SK-MEL-5 (cell line): ENCODE data around the gene KRTAP10-5. TPM values are rescaled to one million over a fixed set of nuclear protein-coding genes. Genes with fewer than 3 reads are reported as not detected.
"Not testable (repeated sequence)": the region's sequence is repeated elsewhere in the genome, so short reads cannot be mapped to it uniquely, and the experiment has no call there.

ENCODE experiments used
- DNase-seq: peaks from one replicate; pipeline ENCODE4 v3.0.0-alpha.2; 2016; ENCODE audit warnings: low read depth, low spot score
- in situ Hi-C: cut with HindIII; loops from 2 replicates; pipeline ENCODE4 v1.10.0; 2016; ENCODE audit warnings: low sequenced_read_pairs, high pct_unique_total_duplicates, low pct_unique_long_range_greater_than_20kb
- total RNA-seq: library from RNA; depleted of rRNA; stranded (reverse); fragments of >200 nt; shearing (Covaris generic); gene quantifications from 2 replicates; pipeline ENCODE4 v1.2.3, GENCODE V29; 2014

KRTAP10-5 gene
- total RNA-seq, 1 experiment from 2014 or later: not detected

DNA sequence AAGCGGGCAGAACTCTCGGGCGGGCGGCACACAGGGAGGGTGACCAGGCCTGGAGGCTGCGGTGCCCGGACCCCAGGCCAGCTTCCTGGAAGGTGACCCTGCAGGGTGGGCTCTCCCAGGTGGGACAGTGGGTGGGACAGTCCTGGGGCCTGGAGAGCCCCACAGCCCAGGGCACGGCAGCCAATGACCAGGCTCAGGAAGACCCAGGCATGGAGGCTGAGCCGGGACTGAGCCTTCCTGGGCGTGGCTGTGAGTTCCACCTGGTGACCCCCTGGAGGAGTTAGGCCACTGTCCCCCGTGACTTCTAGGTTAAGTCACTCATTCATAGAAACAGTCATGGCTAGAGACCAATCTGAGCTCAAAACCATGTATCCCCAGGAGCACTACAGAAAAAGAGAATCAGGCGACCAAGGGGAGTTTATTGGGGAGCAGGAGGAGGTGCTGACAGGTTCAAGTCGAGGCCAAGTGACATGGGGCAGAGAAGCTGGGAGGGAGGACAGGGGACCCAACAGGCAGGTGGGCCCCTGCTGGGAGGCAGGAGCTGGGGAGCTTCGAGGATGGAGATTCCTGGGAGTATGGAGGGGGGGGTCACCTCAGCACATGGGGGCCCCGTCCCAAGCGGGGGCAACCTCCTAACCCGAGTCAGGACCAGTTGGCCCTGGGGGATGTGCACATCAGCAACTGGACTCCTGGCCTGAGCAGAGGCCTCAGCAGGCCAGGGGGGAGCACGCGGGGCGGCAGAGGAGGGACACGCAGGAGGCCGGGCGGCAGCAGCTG, 1.2 kb downstream of the KRTAP10-5 start:
- in situ Hi-C loops: no loop called here
- DNase-seq: no peak

DNA sequence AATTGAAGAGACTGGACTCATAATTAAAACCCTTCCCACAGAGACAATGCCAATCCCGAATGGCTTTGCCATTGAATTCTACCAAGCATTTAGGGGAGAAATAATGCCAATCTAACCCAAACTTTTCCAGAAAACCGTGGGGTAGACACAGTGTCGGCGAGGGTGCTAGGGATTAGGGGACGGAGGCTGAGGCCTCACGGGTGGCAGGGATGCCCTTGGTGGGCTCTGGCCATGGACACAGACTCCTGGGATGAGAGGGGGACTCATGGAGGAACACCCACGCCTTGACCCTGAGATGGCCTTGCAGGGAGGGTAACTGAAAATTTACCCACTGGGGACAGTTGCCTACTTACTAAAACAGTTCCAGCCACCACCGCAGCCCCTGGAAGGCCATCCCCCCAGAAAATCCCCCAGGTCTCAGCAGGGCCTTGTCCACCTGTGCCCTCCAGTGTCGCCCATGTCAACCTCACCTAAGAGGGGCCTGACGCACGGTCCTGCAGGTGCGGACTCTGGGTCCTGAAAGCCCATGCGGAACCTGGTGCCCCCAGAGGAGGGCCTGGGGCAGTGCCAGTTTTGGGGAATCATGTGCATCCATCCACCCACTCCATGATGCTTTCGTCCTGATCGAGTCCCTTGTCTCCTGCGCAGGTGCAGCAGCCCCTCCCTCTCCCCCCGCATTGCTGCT, 1.9 kb downstream of the KRTAP10-5 start:
- in situ Hi-C loops: no loop called here
- DNase-seq: no peak

DNA sequence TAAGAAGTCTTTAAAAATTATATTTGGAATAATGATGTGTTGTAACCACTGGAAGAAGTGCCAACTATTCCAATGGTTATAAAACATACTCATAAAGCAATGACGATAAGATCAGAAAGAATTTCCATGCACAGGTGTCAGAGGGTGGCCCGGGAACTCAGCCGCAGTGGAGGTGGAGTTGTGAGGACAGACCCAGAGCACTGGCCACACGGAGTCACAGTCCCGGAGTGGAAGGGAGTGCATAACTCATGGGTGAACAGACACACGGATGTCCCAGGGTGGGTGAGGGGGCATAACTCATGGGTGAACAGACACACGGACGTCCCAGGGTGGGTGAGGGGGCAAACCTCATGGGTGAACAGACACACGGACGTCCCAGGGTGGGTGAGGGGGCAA, 4.4 kb downstream of the KRTAP10-5 start:
- in situ Hi-C loops: no loop called here
- DNase-seq: no peak

DNA sequence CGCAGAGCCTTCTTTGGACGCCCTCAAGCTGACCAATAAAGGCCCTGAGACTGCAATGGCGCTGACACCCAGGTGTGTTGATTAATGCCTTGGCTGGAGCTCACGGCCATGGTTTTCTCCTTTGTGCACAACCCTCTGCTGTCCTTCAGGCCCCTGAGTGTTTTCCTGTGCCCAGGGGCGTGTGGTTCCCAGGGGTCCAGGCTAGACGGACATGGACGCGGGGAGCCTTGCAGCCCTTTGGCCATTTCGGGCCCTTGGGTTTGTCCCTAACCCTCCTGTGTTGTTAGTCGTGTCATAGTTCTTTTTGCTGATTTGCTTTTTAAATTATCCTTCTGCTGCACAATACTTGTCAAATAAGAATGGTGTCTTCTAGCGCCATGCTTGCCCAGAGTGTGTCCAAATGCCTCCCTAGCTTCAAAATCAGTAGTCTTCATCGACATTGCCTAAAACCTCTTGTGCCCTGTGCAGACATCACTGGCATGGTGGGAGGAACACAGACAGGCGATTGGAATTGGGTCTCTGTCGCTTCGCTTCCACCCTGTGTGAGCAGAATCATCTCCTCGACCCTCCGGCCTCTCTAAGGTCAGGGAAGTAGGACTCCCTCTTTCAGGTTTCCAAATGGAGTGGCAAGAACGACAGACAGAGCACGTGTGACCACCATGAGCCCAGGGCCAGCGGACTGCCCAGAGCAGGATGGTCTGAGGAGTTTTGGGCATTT, 4.9 kb downstream of the KRTAP10-5 start:
- in situ Hi-C loops: no loop called here

DNA sequence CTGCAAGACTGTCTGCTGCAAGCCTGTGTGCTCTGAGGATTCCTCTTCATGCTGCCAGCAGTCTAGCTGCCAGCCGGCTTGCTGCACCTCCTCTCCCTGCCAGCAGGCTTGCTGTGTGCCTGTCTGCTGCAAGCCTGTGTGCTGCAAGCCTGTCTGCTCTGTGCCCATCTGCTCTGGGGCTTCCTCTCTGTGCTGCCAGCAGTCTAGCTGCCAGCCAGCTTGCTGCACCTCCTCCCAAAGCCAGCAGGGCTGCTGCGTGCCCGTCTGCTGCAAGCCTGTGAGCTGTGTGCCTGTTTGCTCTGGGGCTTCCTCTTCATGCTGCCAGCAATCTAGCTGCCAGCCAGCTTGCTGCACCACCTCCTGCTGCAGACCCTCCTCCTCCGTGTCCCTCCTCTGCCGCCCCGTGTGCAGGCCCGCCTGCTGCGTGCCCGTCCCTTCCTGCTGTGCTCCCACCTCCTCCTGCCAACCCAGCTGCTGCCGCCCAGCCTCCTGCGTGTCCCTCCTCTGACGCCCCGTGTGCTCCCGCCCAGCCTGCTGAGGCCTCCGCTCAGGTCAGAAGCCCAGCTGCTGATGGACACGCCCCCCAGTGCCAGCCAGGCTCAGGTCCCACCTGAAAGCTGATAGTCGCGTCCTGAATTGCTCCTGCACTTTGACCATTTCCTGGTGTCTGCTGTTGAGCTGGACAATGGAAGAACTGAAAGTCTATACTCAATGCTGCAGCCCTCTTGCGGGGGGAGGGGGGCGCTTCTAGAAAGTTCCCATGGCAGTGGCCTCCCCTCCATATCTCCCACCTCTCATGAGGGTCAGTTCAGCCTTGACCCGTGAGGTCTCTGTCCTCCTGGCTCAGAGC, 5.7 kb downstream of the KRTAP10-5 start:
- no peak for DNase-seq
- in situ Hi-C loops: no loop called here

More for the DNA sequence above, 4.9 kb downstream of the KRTAP10-5 start:
- DNase-seq: no peak

DNA sequence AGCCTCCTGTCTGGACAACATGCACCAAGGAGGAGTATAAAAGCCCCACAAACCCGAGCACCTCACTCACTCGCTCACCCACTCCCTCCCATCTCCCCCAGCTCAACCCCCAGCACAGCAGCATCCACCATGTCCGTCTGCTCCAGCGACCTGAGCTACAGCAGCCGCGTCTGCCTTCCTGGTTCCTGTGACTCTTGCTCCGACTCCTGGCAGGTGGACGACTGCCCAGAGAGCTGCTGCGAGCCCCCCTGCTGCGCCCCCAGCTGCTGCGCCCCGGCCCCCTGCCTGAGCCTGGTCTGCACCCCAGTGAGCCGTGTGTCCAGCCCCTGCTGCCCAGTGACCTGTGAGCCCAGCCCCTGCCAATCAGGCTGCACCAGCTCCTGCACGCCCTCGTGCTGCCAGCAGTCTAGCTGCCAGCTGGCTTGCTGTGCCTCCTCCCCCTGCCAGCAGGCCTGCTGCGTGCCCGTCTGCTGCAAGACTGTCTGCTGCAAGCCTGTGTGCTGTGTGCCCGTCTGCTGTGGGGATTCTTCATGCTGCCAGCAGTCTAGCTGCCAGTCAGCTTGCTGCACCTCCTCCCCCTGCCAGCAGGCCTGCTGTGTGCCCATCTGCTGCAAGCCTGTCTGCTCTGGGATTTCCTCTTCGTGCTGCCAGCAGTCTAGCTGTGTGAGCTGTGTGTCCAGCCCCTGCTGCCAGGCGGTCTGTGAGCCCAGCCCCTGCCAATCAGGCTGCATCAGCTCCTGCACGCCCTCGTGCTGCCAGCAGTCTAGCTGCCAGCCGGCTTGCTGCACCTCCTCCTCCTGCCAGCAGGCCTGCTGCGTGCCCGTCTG, 6.6 kb downstream of the KRTAP10-5 start, which contains the start of gene KRTAP10-4:
Gene KRTAP10-4 (plus strand): TSS at position 100 of the 827 bp plus-strand sequence. CDS start 30 bp downstream, at position 130.
- in situ Hi-C loops, DNase-seq: not testable (repeated sequence)

DNA sequence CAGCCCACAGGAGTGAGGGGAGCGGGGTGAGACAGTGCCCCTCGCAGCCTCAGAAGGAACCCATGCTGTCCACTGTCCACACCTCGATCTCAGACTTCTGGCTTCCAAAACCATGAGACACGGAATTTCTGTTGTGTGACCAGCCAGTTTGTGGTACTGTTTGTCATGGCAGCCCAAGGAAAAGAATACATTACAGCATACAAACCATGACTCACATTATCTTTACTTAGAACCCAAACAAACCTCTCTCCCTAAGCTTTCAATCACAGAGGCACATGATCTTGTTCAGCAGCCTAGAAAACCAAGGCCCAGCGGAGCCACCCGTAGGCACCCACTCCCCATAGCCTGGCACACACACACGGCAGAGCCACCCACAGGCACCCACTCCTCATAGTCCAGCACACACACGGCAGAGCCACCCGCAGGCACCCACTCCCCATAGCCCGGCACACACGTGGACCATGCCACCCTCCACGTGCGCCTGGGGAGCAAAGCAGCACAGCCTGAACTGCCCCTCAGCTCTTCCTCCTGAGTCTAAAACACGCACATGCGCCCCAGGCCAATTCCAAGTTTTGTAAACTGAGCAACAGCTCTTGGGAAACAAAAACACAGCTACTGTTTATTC, 7.3 kb downstream of the KRTAP10-5 start:
- in situ Hi-C loops: no loop called here
- no peak for DNase-seq

DNA sequence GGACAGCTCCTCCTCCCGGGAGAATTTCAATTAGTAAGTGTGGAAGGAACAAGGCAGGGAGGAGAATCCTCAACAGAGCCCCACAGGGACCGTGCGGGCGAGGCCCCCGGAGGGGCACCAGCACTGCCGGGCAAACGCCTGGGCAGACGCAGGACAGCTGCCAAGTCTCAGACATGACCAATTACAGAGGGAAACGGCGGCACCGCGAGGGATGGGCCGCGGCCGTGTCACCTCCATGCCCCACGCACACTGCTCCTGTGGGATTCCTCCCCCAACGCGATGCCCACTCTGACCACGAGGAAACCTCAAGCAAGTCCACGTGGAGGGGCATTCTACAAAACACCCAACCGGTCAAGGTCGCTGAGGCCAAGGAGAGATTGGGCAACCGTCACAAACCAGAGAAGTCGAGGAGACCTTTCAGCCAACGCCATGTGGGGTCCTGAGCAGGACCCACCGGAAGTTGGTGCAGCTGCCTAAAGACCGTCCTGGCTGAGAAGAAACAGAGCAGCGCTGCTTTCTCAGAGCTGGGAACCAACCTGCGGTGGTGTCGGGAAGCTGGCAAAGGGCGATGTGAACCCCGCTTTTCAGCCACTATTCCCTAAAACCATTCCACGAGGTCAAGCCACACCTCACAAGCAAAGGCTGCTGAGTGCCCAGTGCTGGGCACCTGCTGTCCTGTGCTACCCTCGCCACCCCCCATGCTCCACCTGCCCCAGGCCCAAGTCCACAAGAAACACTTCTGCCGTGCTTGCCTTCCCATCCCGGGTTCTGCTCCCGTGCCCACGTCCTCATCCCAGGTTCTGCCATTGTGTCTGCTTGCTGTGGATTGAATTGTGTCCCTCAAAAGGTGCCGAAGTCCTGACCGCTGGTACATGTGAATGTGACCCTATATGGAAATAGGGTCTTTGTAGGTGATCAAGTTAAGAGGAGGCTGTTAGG, 8.3 kb downstream of the KRTAP10-5 start:
- in situ Hi-C loops: no loop called here
- no peak for DNase-seq

DNA sequence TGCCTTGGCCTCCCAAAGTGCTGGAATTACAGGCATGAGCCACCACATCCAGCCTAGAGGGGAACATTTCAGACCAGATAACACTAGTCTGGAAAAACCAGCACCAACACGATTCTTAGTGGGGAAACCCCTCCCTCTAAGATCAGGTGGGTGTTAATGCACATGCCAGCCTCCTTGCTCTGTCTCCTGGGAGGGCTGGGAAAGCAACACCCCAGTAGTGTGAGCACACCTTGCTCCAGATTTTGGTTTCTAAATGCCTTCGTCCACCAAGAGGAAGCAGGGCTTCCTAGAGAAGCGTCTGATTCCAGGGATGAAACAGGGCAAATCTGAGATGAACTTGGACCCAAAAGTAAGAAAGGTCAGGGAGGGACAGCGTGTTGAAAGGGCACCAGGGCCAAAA, 9.1 kb downstream of the KRTAP10-5 start:
- no peak for DNase-seq
- in situ Hi-C loops: no loop called here

DNA sequence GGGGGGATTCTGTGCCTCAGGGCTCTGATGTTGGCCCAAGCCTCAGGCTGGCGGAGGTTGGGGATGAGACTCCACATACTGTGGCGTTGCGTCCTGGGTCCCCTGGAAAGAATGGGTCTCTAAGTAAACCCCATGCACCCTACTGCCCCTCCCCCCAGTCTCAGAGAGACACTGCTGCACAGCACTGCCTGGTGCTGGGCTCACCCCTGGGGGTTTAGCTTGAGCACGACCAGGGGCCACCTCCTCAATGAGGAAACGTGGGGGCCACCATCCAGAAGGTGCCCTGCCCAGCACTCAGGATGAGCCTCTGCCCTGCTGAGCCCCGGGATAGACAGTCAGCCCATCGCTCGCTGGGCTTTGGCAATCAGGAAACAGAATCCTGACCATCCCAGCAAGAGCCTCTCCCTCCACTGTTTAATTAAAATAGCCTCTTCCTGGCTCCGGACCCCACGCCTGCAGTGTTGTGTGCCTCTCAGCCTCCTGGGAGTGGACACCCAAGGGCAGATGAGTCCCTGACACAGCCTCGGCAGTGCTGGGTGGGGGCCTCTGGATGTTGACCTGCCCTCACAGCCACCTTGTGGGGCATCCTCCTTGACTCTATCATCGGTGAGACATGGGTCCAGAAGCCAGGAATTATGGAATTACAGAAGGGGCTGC, 10.4 kb downstream of the KRTAP10-5 start:
- DNase-seq: no peak
- in situ Hi-C loops: no loop called here

DNA sequence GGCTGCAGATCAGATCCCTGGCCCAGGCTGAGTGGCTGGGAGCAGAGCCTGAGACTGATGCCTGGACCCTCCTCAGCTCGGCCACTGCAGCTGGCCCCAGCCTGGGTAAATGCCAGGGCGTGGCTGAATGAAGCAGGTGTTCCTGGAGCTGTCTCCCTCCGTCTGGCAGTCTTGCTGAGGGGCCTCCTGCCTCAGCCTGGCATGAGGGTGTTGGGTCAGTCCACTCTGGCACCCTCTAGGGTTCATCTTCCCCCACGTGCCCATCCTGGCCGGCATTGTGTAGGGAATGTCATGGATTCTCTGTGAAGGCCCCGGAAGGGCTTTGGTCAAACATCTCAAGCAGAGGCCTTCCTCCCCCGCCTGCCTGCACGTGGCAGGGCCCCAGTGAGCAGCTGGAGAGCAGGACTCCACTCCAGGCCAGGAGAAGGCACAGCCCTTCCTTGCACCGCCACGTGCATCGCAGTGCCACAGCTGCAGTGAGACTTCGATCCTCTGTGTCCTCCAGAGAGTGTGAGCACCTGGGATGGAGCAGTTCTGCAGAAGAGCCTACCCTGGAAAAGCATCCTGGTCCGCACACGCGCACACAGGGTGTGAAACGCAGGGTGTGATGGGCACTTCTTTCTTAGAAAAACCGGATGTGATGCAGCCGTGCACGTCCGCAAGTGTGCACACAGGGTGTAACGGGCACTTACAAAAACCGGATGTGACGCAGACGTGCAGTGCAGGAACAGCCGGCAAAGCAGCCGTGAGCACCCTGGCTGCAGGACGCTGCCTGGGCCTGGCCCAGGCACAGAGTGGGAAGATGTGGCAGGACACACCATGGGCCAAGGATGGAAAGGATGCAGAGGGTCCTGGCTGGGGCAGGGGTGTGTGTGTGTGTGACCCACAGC, 11.5 kb downstream of the KRTAP10-5 start:
- in situ Hi-C loops: no loop called here
- DNase-seq: no peak

DNA sequence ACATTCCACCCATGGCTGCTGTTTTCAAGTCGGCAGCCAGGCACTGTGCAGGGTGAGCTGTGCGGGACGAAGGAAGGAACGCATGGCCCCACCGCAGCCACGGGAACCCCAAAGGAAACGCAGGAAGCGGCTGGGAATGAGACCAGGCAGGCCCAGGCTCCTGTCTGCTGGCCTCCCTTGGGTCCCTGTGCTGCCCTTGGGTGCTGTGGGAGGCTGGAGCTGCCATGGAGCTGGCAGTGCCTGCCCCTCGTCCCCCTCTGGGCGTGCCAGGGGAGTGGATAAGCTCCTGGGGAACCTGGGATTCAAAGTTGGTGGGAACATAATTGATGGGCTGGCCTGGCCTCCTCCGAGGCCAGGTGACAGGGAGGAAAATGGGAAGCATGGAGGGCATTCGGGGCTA, 12.1 kb downstream of the KRTAP10-5 start:
- DNase-seq: no peak
- in situ Hi-C loops: no loop called here

DNA sequence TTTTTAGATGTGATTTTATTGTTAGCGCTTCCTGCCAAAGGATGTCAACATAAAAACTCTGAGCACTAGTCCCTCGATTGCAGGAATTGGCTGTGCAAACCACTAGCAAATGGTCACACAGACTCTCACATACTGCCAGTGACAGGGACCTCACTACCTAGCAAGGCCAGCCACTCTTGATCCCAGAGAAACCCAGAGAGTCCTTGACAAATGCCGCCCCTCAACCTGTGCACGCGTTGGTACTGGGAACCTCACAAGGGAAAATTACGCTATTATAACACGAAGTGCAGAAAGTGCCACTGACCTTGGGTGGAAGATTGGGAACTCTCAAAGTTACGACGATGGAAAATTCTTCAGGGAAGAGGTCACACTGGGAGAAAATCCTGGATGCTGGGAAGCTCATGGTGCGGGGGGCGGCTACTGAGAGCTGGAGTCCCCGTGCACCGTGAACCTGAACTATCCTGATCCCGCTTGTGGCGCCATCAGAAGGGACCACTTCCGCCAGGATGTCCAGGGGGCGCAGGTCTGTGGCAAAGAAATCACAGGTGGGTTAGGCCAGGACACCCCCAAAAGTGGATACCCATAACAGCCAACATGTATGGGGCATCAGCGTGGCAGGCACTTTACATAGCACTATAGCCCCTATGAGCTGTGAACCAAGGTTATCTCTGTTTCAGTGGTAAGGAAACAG, 12.8 kb downstream of the KRTAP10-5 start:
- in situ Hi-C loops: no loop called here
- DNase-seq: no peak

DNA sequence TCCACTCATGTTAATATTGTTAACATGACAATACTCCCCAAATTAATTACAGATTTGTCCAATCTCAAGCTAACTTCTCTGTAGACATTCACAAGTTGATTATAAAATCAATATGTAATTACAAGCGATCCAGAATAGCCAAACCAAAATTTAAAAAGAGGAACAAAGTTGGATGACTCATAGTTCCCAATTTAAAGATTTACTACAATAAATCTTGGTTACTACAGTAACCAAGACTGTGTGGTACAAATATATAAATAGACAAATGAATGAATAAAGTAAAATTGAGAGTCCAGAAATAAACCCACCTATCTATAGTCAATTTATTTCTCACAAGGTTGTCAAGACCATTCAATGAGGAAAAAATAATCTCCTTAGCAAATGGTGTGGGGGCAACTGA, 14.0 kb downstream of the KRTAP10-5 start:
- in situ Hi-C loops: no loop called here
- no peak for DNase-seq
